CD4-positive, alpha-beta T cell treated with Interleukin-6 for 4 hours (primary cell): Measurements from ENCODE around the gene RYR2.

ENCODE experiments used
- DNase-seq: peaks from one replicate; pipeline ENCODE4 v3.0.0-alpha.2; 2020; ENCODE audit warnings: mixed read lengths

RYR2 gene

GRCh38 chr1:237041795-237042525 is at the start of gene RYR2:
Gene RYR2, plus strand, starts transcription at chr1:237042184. Its CDS starts 338 bp downstream, at chr1:237042522.
- DNase-seq, result no peak

- DNase-seq, result no peak
Observed at GRCh38 chr1:236992449-236992848, 49.5 kb upstream of the RYR2 start.

GRCh38 chr1:236994450-236994849 is 47.5 kb upstream of the RYR2 start:
- no peak for DNase-seq

DNA sequence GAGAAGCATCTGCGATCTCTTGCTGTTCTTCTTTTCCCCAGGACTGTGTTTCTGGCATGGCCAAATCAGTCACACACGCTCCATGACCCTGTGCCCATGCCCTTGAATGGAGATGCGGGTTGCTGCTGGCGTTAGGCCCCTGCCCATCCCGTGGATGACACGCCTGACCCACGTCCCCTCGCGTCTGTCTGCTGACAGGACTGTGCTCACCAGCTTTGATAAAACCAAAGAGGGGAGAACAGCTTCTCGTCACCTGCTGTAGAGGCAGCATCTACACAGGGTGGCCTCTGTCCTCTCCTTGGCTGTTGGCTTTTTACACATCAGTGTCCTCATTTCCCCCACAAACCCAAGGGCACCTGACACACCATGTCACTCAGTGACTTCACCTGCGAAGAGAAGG is 44.6 kb upstream of the RYR2 start:
- DNase-seq, result no peak

DNA sequence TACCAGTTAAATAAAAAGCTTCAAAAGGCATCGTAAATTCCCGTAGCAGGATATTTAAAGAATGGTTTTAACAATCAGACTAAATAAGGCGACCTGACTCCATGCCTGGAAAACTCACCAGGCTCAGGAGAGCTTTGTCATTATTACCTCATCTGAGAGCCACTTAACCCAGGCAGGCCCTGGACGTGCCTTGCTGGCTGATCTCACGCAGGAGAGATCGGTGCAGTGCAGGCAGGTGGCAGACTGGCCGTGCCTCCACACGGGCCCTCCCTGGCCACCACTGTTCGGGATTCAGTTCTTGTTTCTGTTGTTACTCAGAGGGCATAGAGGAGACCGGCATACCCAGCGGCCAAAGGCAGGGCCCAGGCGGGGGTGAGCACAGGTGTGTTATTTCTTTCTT is 44.1 kb upstream of the RYR2 start:
- DNase-seq, result no peak

DNA sequence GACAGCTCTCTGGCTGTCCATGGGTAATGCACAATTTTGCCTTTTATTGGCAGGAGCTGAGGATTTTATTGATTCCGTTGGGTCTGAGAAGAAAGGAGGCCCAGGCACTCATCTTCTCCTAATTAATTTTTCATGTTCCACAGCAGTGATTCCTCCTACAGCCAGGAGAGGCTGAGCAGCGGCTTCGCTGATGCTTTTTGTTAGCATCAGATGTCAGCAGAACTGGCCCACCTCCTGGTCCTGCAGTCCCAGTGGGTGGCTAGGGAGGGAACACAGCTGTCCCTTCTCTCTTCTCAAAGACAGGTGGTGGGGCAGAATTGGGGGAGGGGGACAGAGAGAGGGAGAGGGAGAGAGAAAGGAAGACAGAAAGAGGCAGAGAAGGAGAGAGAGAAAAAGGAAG is 43.4 kb upstream of the RYR2 start:
- DNase-seq, result no peak

DNA sequence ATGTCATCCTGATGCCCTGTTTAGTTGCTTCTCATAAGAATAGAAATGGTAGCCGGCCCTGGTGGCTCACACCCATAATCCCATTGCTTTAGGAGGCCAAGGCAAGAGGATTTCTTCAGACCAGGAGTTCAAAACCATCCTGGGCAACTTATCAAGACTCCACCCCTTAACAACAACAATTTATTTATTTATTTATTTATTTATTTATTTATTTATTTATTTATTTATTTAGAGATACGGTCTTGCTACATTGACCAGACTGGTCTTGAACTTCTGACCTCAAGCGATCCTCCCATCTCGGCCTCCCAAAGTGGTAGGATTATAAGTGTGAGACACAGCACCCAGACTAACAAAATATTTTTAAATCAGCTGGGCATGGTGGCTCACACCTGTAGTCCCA is 41.8 kb upstream of the RYR2 start:
- DNase-seq, result no peak

DNA sequence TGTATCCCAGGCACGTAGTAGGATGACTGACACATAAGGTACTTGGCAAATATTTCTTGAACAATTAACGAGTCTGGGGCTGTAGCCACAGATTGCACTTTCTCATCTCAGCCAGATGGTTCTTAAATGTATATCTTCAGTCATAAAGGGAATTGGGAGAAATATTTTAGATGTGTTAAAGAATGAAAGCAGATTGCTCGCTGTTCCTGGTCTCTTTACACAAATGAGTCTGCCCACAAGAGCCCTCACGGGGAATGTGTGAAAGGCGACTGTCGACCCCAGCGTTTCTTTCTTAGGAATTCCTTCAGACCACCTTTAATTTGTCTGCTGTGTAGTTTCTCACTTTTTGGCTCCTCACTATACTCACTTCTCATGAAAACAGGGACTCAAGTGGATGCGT is 38.5 kb upstream of the RYR2 start:
- no peak for DNase-seq

DNA sequence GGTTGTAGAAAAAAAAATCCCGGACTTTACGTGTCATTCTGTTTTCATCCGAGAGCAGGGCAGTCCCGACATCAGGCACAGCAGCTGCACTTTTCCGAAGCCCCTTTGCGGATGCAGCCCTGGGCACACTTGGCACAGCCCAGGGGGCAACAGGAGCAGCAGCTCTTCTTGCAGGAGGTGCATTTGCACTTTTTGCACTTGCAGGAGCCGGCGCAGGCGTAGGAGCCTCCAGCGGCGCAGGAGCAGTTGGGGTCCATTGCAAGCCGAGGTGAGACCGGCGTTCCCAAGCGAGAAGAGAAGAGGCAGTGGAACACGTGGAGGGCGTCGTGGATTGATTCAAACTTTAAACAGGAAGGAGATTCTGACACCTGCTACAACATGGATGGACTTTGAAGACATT is 37.9 kb upstream of the RYR2 start, which contains the start of gene MT1HL1:
MT1HL1 (minus strand) TSS at position 326 of the 400 bp plus-strand sequence; CDS start at position 257, 69 bp downstream.
- no peak for DNase-seq

- no peak for DNase-seq
Observed at GRCh38 chr1:237005674-237006073, 36.3 kb upstream of the RYR2 start.

- DNase-seq, result no peak
Observed at GRCh38 chr1:237007147-237007881, 34.7 kb upstream of the RYR2 start.

- DNase-seq, result no peak
Observed at GRCh38 chr1:237009611-237010010, 32.4 kb upstream of the RYR2 start.

DNA sequence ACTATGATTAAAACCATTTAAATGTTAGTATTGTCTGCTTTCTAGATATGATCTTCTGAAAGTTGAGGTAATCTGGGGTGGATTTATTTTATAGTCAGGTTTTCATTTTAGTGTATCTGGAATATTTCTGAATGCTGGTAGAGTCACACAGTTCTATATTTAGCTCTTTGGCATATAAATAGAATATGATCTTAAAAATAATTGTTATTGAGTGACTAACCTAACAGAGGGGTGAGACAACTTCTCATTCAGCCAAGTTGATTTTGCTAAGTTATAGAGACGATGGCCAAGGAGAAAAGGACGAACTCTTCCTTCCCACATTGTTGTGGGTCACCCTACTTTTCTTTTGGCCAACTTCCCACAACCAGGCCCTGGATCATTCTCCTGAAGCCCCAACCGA is 30.6 kb upstream of the RYR2 start:
- DNase-seq, result no peak

DNA sequence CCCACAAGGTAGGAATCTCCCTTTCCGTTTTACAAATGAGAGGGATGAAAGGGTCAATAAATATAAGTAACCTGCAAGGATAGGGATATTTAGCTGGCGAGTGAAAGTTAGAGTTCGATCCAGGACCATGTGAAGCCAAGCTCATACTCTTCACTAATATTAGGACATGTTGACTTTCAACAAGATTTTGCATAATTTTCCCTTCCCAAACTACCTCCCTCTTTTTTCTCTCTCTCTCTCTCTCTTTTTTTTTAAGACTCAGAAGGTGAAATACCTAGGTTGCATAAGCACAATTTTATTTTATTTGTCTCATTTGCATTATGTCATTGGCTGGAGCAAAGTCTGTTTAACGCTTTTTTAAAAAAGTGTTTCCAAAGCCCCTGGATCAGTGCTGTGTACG is 29.6 kb upstream of the RYR2 start:
- no peak for DNase-seq

GRCh38 chr1:237012788-237013383 is 29.1 kb upstream of the RYR2 start:
- no peak for DNase-seq

GRCh38 chr1:237013608-237014007 is 28.4 kb upstream of the RYR2 start:
- DNase-seq, result no peak

DNA sequence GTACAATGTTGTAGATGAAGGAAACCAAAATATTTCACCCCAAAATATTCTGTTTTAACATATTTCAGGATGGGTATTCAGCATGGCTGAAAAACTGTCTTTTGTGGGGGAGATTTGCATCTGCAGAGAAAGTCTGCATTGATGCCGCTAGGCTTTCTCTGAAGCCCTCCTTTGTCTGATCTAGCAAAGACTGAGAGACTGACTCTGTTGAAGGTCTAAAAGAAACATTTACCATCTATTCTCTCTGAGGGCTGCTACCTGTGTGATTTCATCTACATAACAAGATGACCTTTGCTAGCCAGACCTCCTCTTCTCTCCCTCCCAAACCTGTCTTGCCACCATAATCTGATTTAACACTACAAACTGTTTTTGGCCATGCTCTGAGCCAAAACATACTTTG is 25.4 kb upstream of the RYR2 start:
- no peak for DNase-seq

DNA sequence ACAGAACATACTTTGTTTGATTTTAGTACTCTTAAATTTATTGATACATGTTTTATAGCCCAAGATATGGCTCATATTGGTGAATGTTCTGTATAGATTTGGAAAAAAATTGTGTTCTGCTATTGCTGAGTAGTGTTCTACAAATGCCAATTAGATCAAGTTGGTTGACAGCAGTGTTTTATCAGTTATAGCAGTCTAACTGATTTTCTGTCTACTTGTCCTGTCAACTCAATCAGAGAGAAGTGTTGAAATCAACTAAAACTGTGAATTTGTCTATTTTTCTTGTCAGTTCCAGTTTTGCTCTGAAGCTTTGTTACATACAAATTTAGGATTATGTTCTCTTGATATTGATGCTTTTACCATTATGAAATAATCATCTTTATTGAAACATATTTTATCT is 23.1 kb upstream of the RYR2 start:
- no peak for DNase-seq

DNA sequence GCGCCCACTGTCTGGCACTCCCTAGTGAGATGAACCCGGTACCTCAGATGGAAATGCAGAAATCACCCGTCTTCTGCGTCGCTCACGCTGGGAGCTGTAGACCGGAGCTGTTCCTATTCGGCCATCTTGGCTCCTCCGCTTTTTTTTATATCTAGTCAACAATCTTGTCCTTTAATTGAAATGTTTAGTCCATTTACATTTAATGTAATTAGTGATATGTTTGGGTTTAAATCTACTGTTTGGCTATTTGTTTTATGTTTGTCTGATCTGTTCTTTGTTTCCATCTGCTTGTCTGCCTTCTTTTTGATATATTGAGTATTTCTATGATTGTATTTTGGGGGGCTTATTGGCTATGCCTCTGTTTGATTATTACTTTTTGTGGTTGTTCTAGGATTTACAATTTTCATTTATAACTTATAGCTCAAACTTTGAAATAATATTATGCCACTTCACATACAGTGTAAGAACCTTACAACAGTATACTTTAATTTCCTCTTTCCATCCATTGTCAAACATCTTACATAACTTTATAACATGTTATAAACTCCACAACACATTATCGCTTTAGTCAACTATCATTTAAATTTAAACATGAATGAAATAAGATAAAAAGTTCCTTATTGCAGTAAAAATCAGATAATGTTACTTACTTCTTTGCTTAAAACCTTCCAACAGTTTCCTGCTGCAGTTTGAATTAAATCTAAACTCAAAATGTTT is 16.5 kb upstream of the RYR2 start:
- no peak for DNase-seq

DNA sequence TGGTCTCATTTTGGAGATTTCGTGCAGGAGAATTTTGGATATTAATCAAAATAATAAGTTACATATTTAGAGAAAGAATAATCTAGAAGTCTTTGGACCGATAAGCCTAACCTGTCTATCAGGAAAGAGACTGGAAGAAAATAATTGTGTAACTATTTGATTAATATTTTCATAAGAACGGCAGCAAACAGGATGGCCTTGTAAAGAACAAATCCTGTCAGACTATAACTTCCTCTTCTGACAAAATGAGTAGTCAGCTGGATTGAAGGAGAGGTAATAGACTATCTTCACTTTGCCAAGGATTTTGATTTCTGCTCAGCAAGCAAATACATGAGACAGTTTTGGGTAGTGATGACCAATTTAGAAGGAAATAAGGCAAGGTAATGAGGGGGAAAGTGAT is 12.7 kb upstream of the RYR2 start:
- no peak for DNase-seq

DNA sequence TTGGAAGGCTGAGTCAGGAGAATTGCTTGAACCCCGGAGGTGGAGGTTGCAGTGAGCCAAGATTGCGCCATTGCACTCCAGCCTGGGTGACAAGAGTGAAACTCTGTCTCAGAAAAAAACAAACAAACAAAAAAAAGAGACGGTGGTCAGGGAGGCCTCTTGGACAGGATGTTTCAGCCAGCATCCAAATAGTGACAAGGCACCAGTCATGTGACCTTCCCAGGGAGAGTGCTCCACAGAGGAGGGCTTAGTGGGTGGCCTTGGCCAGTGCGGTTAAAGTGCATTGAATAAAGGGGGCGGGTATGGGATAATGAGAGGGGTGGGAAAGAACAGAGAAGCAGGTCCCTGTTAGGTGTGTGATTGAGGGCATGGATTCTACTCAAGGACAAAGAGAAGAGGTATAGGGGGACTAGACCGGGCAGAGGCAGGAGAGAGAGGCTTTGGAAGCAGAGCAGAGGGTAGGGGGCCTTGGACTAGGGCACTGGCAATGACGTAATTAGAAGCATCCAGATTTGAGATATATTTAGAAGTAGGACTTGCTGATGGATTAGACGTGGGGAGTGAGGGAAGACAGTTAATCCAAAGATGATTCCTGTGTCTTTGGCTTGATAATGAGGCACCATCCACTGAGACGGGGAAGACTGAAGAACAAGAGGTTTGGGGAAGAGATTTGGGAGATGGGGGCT is 12.0 kb upstream of the RYR2 start:
- DNase-seq, result no peak

- no peak for DNase-seq
Observed at GRCh38 chr1:237031480-237031879, 10.5 kb upstream of the RYR2 start.

GRCh38 chr1:237032029-237032428 is 10.0 kb upstream of the RYR2 start:
- no peak for DNase-seq
